ENCODE measurements around the gene CASTOR1.

The CASTOR1 gene

GRCh38 chr22:30286813-30287647, 2.3 kb downstream of the CASTOR1 start:
- no peak for TF ChIP-seq ZFX (IDR thresholded peaks at IDR 0.05)
- TF ChIP-seq CTCF (conservative IDR thresholded peaks at IDR 0.05): peak; percentile 93
- H3K27ac ChIP-seq: no peak overlapping the region

DNA sequence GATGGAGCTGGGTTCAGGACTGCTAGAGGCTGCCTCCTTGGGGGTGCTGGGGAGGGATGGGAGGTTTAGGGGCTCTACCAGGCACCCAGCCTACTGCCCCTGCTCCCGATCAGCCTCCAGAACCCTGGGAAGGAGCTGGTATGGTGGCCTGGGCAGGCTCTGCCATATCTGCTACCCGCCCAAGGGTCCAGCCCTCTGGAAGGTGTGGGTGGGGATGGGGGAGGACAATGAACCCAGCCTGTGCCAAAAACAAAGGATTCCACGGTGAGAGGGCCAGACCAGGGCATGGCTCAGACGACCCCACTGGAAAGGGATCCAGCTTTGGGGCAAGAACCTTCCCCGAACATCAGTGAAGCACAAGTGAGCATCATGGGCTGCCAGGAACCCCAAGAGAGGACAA, 3.0 kb downstream of the CASTOR1 start:
- TF ChIP-seq ZFX (IDR thresholded peaks at IDR 0.05): no peak
- TF ChIP-seq CTCF (conservative IDR thresholded peaks at IDR 0.05): no peak
- H3K27ac ChIP-seq: no peak overlapping the region

DNA sequence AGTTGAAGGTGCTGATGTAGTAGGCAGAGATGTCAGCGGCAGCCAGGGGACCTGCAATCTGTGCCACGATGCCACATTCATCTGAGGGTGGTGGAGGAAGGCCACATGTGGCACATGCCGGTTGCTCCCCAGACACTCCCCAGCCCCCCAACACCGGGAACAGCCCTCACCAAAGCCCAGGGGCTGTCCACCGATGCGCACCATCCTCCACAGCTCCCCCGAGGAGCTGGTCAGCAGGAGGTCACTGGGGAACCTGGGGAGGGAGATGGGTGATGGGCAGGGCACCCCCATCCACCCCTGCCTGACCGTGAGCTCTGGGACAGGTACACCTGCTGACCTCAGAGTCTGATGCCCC, 3.5 kb downstream of the CASTOR1 start:
- TF ChIP-seq ZFX (IDR thresholded peaks at IDR 0.05) (no peak), CTCF (conservative IDR thresholded peaks at IDR 0.05) (no peak)
- H3K27ac ChIP-seq: no peak overlapping the region

DNA sequence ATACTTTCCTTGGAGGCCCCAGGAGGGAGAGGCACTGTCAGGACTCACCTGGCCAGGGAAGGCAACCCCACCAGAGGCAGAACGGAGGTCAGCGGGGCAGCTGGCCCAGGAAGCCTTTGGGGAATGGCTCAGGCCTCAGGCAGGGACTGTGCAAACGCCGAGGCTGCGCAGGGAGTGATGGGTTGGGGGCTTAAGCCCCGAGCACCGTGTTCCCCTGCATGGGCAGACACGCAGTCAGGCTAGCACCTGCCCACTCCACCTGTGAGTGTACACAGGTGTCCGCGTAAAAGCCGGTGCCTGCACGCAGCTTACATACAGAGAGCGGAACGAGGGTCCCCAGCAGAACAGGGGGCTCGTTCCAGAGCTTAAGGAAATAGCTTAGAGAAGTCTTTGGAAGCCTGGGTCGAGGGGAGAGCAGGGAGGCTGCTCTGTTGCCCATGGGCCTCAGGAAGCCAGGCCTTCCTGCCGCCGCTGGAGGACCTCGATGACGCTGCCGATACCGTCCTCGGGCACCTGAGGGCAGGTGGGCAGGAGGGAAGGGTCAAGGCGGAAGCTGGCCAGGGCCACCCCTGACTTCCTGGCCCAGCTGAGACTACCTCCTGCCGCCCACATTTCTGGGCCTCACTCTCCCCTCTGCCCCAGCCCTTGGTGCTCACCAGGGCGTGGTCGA, 4.0 kb downstream of the CASTOR1 start:
- TF ChIP-seq CTCF (conservative IDR thresholded peaks at IDR 0.05): no peak
- no peak for TF ChIP-seq ZFX (IDR thresholded peaks at IDR 0.05)
- H3K27ac ChIP-seq: no peak overlapping the region

DNA sequence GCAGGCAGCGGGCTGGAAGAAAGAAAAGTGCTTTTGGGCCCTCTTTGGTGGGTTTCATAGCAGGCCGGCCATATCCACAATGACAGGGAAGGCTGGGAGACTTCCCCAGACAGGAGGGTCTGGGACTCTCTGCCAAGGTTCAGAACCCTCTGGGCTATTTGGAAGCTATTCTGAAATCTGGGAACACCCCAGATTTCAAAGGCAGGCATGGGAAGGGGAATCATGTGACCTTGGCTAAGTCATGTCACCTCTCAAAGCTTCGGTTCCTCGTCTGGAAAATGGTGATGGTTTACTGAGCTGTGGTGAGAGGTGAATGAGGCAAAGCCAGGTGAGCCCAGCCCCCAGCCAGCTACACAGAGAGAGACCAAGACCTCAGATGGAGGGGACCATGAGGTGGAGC, 4.6 kb downstream of the CASTOR1 start:
- TF ChIP-seq CTCF (conservative IDR thresholded peaks at IDR 0.05) (no peak), ZFX (IDR thresholded peaks at IDR 0.05) (no peak)
- H3K27ac ChIP-seq: no peak overlapping the region

GRCh38 chr22:30284172-30284571, 5.1 kb downstream of the CASTOR1 start:
- TF ChIP-seq CTCF (conservative IDR thresholded peaks at IDR 0.05) (no peak), ZFX (IDR thresholded peaks at IDR 0.05) (no peak)

DNA sequence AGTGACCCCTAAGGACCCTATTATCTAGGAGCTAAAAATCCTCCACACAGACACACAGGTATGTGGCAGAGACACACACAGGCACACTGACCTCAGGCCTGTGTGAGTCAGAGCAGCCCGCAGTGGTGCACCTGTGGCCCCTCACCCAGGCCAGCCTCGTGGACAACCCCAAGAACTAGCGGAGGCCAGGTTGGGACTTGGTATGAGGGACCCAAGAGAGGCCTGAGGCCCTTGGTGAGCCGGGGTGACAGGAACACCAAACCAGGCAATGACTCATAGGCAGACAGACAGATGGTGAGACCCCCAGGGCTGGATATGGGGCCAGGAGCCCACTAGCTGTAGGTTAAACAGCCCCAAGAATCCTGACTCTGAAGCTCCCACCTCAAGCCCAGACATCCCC, 6.0 kb downstream of the CASTOR1 start:
- TF ChIP-seq CTCF (conservative IDR thresholded peaks at IDR 0.05): no peak
- no peak for TF ChIP-seq ZFX (IDR thresholded peaks at IDR 0.05)
- no peak overlapping the region for H3K27ac ChIP-seq

More at GRCh38 chr22:30284172-30284571, 5.1 kb downstream of the CASTOR1 start:
- H3K27ac ChIP-seq: no peak overlapping the region
